Stimulated activated CD4-positive, alpha-beta T cell treated with anti-CD3 and anti-CD28 coated beads, Interleukin-4, amount 100 ng/mL, for 1 hour (primary cell): Measurements from ENCODE around the gene CCL13.

Source experiments
- DNase-seq: peaks from one replicate; pipeline ENCODE4 v3.0.0-alpha.2; 2020

CCL13 gene

GRCh38 chr17:34364751-34365150 is 8.5 kb downstream of the CCL13 start:
- no peak for DNase-seq

GRCh38 chr17:34365340-34365739 is 9.1 kb downstream of the CCL13 start:
- no peak for DNase-seq

DNA sequence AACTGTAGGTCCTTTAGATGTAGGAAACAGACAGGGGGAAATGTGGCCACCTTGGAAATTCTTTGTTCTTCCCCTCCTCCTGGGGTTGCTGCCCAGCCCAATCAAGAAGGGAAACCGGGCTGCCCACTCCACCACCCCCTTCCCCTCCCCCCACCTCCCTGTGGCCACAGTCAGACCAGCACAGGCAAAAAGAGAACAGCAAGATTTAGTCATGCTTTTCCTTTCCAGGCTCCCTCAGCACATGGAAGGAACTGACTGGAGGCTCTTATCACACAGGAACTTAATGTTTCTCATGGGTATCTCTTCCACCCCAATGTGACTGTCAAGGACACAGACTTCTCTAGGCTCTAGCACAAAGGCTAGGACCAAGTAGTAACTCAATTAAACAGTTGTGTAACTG is 9.7 kb downstream of the CCL13 start:
- no peak for DNase-seq

DNA sequence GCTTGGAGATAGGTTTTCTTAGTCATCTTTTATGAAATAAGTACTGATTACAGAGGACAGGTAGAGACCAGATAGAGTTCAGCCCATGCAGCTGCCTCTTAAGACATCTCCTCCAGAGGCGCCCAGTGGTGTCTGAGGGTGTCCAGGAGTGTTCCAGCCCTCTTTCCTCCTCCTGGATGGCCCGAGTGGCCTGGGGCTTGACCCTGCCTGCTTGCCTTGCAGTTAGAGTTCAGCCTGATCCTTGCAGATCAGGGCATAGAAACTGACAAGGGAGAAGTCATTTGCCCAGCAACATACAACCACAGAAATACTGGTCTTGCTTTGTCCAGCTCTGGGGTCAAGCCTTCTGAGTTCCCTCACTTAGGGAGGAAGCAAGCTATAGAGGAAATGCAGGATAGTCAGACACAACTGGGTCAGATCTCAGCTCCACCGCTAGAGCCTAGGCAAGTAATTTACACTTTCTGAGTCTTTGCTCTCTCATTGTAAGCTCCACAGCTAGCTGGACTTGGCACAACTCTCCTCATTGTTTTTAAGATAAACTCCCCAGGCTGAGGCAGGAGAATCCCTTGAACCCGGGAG is 10.3 kb downstream of the CCL13 start:
- no peak for DNase-seq

DNA sequence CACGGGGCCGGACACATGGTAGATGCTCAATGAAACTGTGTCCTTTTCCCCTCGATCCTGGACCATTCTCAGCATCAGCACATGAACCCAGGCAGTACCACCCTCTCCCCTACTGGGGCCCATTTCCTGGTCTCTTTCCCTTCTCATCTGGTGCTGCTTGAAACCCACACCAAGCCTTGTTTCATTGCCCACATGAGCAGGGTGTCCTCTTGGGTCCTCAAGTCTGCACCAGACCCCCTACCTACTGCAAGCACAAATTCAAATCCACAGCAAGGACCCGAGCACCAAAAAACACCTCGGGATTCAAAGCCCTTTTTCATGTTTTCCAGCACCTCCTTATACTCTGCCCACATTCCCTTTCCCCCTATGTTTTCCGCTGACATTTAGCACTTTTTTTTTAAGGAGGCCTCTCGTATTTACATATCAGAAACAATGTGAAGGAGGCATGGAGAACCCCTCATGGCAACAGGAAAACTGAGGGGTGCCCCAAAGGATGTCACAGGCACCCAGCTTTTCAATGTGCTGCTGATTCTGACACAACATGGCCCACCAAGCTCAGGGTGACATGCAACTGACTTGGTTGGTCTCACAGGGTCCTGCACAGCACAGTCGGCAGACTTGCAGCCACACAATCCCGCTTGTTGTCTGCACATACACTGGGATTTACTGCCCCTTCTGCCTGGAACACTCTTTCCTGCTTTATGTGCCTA is 11.4 kb downstream of the CCL13 start:
- no peak for DNase-seq

DNA sequence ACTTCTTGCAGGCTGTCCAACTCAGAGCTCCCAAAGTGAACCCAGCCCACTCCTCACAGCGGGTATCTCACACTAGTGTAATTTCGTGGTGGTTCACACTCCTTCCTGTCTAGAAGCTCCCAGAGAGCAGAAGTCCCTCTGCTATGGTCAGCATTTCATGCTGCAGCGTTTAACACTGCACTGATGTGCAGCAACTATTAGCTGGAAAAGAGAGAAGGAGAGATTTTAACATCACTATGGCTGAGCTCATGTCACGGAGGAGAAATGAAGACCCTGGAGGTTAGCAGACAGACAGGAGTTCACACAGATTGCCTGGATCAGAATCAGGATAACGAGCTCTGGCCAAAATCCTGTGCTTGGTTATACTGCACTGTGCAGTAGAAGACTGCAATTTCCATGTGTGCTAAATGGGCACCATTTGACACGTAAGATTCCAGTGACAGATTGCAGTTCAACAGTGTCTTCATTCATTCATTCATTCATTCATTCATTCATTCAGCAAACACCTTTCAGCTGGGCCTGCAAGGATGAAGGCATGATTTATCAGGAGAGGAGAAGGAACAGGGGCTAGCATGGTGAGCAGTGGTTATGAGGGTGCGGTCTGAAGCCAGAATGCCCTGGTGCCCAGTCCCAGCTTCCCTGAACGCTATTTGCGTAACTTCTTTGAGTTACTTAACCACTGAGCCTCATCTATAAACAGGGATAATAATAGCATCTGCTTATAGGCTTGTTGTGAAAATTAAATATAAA is 12.1 kb downstream of the CCL13 start:
- no peak for DNase-seq

DNA sequence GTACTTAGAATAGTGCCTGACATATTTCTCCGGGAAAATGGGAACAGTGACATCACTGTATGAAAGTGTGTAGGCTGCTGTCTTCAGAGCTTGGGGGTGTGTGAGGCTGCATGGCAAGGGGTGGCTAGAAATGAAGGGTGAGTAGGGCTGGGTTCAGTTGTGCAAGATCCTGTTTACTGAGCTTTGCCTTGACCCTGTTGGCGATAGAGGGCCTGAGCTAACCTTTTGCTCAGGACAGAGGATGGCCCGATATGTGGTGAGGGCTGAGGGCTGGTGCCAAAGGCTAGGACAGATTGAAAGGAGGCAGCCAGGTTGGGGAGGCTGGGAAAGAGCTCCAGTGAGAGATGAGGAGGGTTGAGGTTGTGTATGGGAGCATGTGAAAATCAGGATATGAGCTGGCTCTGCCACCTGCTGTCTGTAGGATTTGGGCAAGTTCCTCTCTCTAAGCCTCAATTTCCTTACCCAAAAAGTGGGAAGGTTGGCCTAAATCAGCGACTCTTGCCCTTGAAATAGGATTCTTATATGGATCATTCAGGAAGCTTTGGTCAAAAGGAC is 12.7 kb downstream of the CCL13 start:
- no peak for DNase-seq

DNA sequence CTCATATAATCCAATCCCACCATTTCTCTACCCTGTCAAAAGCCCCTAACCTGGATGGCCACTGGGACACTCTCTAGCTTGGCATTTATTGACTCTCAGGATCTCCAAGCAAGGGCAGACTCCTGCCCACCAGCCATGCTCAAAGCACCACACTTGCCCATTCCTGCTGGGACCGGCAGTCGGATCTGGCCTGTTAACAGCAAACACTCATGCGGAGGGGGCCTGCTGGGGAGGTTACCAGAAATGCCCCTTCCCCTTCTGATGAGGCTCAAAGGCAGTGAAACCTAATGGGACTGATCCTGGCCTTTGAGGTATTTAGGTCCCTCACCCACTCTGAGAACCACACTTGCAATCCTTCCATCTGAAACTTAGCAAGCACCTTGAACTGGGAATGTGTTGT is 13.3 kb downstream of the CCL13 start:
- no peak for DNase-seq

- DNase-seq = no peak
These were observed 14.2 kb downstream of the CCL13 start for GRCh38 chr17:34370376-34370996.

GRCh38 chr17:34370997-34371395 is 14.7 kb downstream of the CCL13 start:
- no peak for DNase-seq

- DNase-seq = no peak
These were observed 15.3 kb downstream of the CCL13 start for GRCh38 chr17:34371405-34372100.

GRCh38 chr17:34374457-34374856 is 18.2 kb downstream of the CCL13 start:
- no peak for DNase-seq

DNA sequence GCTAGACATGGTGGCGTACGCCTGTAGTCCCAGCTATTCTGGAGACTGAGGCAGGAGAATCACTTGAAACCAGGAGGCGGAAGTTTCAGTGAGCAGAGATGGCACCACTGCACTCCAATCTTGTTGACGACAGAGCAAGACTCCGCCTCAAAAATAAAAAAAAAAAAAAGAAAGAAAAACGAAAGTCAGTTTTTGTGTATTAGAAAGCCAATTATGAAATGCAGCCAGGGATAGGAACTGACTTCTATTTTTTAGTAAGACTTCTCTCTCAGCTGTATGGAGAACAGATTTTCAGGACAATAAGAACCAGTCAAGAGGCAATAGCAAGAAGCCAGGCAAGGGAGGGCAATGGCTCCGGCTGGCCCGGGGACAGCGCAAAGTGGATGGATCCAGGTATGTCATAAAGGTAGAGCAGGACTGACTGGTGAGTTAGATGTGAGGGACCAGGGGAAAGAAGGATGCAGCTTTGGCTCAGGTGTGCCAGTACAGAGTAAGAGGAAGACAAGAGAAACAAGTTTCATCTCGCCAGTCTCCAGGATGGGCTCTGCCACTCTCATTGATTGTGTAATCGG is 19.2 kb downstream of the CCL13 start:
- DNase-seq = no peak

- no peak for DNase-seq
These were observed 21.0 kb downstream of the CCL13 start for GRCh38 chr17:34377078-34377823.

DNA sequence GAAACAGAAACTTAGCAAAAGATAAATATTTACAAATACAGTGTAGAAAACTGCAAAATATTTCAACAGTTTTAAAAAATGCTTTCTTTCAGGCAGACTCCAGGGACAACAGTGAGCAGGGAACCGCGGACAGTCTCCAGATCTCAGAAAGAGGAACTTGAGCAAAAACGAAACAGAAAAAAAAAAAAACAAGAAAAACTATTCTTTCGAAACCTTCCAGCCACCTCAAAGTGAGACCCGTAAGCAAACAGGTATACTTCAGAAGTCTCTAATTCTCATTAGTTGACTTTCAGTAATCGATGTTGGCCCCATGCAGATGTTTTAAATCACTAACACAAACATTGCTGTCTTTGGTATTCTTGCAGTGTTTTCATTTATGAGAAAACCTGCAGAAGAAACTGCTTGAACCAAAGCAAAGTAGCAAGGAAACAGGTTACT is 22.4 kb downstream of the CCL13 start:
- DNase-seq = no peak

- no peak for DNase-seq
These were observed 23.6 kb downstream of the CCL13 start for GRCh38 chr17:34379868-34380267.

DNA sequence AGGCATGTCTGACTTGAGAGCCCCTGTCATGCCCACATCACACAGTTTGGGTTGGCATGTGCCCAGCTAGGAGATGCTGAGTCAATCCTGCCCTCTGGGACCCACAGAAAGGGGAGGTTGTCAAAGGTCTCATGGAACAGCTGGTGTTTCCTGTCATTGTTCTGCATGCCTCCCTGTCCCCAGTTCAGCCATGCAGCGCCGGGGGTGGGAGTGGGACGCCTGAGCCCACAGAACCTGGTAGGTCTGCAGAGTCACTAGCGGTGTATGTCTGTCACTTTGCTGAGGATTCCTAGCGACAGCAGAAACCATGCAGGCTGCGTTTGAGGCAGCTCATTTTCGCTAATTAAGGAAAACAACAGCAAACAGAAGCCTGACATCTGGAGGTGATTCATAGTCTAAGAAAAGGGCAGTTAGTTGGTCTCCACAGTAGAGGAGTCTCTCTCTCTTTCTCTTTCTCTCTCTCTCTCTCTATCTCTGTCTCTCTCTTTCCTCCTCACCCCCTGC is 26.4 kb downstream of the CCL13 start:
- peak; percentile 9 for DNase-seq

- no peak for DNase-seq
These were observed 26.9 kb downstream of the CCL13 start for GRCh38 chr17:34383216-34383615.

DNA sequence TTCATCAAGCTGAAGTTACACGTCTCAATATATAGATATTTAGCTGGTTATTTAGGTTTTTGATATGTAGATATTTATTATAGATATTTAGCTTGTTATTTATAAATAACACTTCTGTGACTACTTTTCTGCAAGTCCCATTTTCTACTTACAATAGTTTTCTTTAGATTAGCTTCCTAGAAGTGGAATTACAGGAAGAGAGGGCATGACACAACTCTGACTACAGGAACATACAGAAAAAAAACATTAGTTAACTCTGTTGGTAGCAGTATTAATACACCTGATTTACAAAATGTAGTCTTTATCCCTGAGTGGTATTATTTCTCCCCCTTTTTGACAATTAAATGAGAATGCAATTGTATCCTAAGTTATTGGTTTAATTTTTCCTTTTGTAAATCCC is 28.0 kb downstream of the CCL13 start:
- DNase-seq = no peak

DNA sequence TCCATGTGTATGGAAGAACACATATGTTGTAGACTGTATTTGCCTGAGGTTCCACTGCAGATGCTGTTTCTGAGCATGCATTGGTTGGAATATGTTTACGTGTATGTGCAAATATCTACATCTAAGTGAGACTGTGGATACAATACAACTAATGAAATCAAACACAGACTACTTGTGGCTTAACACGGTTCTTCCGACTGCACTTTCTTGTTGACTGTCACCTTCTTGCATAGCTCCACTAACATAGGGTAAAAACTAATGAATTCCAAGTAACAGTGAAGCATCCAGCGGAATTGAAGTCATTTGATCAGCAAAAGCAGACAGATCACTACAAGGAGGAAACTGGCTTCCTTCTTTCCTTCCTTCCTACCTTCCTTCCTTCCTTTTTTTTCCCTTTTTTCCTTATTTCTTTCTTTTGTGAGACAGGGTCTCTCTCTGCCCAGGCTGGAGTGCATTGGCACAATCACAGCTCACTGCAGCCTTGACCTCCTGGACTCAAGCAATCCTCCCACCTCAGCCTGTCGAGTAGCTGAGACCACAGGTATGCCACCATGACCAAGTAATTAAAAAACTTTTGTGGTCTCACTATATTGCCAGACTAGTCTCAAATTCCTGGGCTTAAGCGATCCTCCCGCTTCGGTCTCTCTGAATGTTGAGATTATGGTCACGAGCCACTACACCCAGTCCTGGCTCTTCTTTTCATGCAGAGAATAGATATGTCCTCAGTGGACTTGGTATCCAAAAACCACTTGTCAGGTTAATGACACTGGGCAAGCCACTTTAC is 28.7 kb downstream of the CCL13 start:
- DNase-seq = no peak

GRCh38 chr17:34386343-34386696 is 30.0 kb downstream of the CCL13 start:
- no peak for DNase-seq
